Measurements from ENCODE around the gene WBP11. TPM values are rescaled to one million over a fixed set of nuclear protein-coding genes. Genes with fewer than 3 reads are reported as not detected.
"Not testable (repeated sequence)": the region's sequence is repeated elsewhere in the genome, so short reads cannot be mapped to it uniquely, and the experiment has no call there.

The WBP11 gene
- total RNA-seq, 1 experiment from 2014 or later: 67.4 TPM

DNA sequence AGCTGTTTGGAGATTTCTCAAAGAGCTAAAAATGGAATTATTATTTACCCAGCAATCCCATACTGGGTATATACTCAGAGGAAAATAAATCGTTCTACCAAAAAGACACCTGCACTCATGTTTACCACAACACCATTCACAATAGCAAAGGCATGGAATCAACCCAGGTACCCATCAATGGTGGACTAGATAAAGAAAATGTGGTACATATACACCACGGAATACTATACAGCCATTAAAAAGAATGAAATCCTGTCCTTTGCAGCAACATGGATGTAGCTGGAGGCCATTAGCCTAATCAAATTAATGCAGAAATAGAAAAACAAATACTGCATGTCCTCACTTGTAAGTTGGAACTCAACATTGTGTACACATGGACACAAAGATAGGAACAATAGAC lies 37.9 kb downstream of the WBP11 start:
- Histone ChIP-seq H2AFZ (ENCODE audit: low read depth, low read length, poor library complexity, severe bottlenecking) (no peak overlapping the region), H3K27ac (ENCODE audit: low read depth, low read length) (no peak overlapping the region), H4K20me1 (ENCODE audit: insufficient read depth) (no peaks in the 10 kb centered on the region), H3K4me3 (replicated peaks in 1 of 2; ENCODE audit: low read depth in 1 of 2, low read length in 2 of 2) (no peak overlapping the region), H3K9me2 (ENCODE audit: insufficient read depth) (no peaks in the 10 kb centered on the region), H3K9ac (ENCODE audit: low read length) (no peak overlapping the region), H3K27me3 (ENCODE audit: insufficient read depth, low read length) (no peaks in the 10 kb centered on the region), H3K4me1 (ENCODE audit: control insufficient read depth in 1 of 2, insufficient read depth in 2 of 2, low read length in 2 of 2) (peaks cover 0 to 6% of the 10 kb centered on the region in 2 experiments; a peak in 1 of 4 replicates), H3K36me3 (ENCODE audit: control insufficient read depth in 1 of 2, insufficient read depth in 2 of 2, low read length in 2 of 2) (no peaks in the 10 kb centered on the region), H3K9me3 (ENCODE audit: control insufficient read depth in 1 of 2, insufficient read depth in 1 of 2, low read depth in 1 of 2, low read length in 2 of 2) (no peaks in the 10 kb centered on the region; a peak in 1 of 4 replicates), H3K79me2 (ENCODE audit: insufficient read depth, low read length) (no peaks in the 10 kb centered on the region), H3K4me2 (ENCODE audit: low read length) (no peak overlapping the region)
- ChIA-PET POLR2A (no interaction called here), CTCF (no interaction called here), RAD21 (ENCODE audit: low non-redundant PET in 1 of 2, low total read pairs in 2 of 2, uncharacterized antibody in 2 of 2, unreplicated experiment in 2 of 2) (no interaction called here)
- intact Hi-C loops (cut with micrococcal nuclease): no loop called here
- no peak for ATAC-seq
- DNase-seq (ENCODE audit: low read depth, low spot score): no peak
- BruUV-seq (replicated peaks): no TSS peak
- TF ChIP-seq, protein P1, sequence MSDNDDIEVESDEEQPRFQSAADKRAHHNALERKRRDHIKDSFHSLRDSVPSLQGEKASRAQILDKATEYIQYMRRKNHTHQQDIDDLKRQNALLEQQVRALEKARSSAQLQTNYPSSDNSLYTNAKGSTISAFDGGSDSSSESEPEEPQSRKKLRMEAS (IDR thresholded peaks at IDR 0.05): no peak
- no peak for TF ChIP-seq RAD21 (IDR thresholded peaks at IDR 0.05; ENCODE audit: low read depth)

- H3K27me3 ChIP-seq (ENCODE audit: insufficient read depth, low read length); CTCF ChIA-PET; H4K20me1 ChIP-seq (ENCODE audit: insufficient read depth); H3K4me1 ChIP-seq (ENCODE audit: control insufficient read depth in 1 of 2, insufficient read depth in 2 of 2, low read length in 2 of 2); H3K9me2 ChIP-seq (ENCODE audit: insufficient read depth); H3K36me3 ChIP-seq (ENCODE audit: control insufficient read depth in 1 of 2, insufficient read depth in 2 of 2, low read length in 2 of 2); H3K9ac ChIP-seq (ENCODE audit: low read length); H3K27ac ChIP-seq (ENCODE audit: low read depth, low read length); BruUV-seq (replicated peaks); DNase-seq (ENCODE audit: low read depth, low spot score); H3K4me2 ChIP-seq (ENCODE audit: low read length); H2AFZ ChIP-seq (ENCODE audit: low read depth, low read length, poor library complexity, severe bottlenecking); RAD21 ChIA-PET (ENCODE audit: low non-redundant PET in 1 of 2, low total read pairs in 2 of 2, uncharacterized antibody in 2 of 2, unreplicated experiment in 2 of 2); intact Hi-C loops (cut with micrococcal nuclease); H3K4me3 ChIP-seq (replicated peaks in 1 of 2; ENCODE audit: low read depth in 1 of 2, low read length in 2 of 2); H3K79me2 ChIP-seq (ENCODE audit: insufficient read depth, low read length); ATAC-seq; H3K9me3 ChIP-seq (ENCODE audit: control insufficient read depth in 1 of 2, insufficient read depth in 1 of 2, low read depth in 1 of 2, low read length in 2 of 2); POLR2A ChIA-PET: not testable (repeated sequence)
Observed at GRCh38 chr12:14759711-14760280, 43.5 kb downstream of the WBP11 start.
